Neural cell (in vitro differentiated cells): ENCODE results near the gene NDOR1. TPM values are rescaled to one million over a fixed set of nuclear protein-coding genes. Genes with fewer than 3 reads are reported as not detected.

ENCODE experiments used
- H2AFZ ChIP-seq: fragments of 200-600, 300-800 bp; sonication (generic), shearing (Covaris generic); 2 replicates; pipeline ENCODE4 v1.6.0; 2014; ENCODE audit warnings: low read depth, mild to moderate bottlenecking, antibody characterized with exemption, low read length, moderate library complexity
- H3F3A ChIP-seq: fragments of 200-600 bp; shearing (Covaris generic); 2 replicates; pipeline ENCODE4 v1.6.1; 2016; ENCODE audit warnings: mild to moderate bottlenecking, moderate library complexity, mixed read lengths, antibody characterized with exemption, low read length; ENCODE audit not compliant: insufficient read depth, poor library complexity, severe bottlenecking
- H3K27ac ChIP-seq: fragments of 200-600, 300-800 bp; sonication (generic), shearing (Covaris generic); 2 replicates; pipeline ENCODE4 v1.5.1; 2014; ENCODE audit warnings: mild to moderate bottlenecking, low read length, moderate library complexity
- H3K27me3 ChIP-seq: fragments of 300-800, 200-600 bp; sonication (generic), shearing (Covaris generic); 2 replicates; pipeline ENCODE4 v1.6.0; 2014; ENCODE audit warnings: mild to moderate bottlenecking, low read depth, low read length, moderate library complexity; ENCODE audit not compliant: insufficient read depth
- H3K36me3 ChIP-seq: fragments of 300-800, 200-600 bp; sonication (generic), shearing (Covaris generic); 2 replicates; pipeline ENCODE4 v1.5.1; 2014; ENCODE audit warnings: mild to moderate bottlenecking, antibody characterized with exemption, low read length, moderate library complexity; ENCODE audit not compliant: insufficient read depth
- H3K4me2 ChIP-seq: fragments of 300-800, 200-600 bp; sonication (generic), shearing (Covaris generic); 2 replicates; pipeline ENCODE4 v1.6.0; 2014; ENCODE audit warnings: mild to moderate bottlenecking, low read length
- H3K4me3 ChIP-seq: fragments of 300-800, 200-600 bp; sonication (generic), shearing (Covaris generic); 2 replicates; pipeline ENCODE4 v1.5.1; 2014; ENCODE audit warnings: mild to moderate bottlenecking, low read length, moderate library complexity
- H3K79me2 ChIP-seq: fragments of 200-600 bp; shearing (Covaris generic); replicated peaks from 2 replicates; pipeline ENCODE4 v1.6.0; 2014; ENCODE audit warnings: mild to moderate bottlenecking, low read length, moderate library complexity; ENCODE audit not compliant: insufficient read depth
- H3K9ac ChIP-seq: fragments of 300-800, 200-600 bp; sonication (generic), shearing (Covaris generic); 2 replicates; pipeline ENCODE4 v1.6.1; 2016; ENCODE audit warnings: mild to moderate bottlenecking, low read length, mixed read lengths
- H3K9me2 ChIP-seq: fragments of 200-600 bp; shearing (Covaris generic); 2 replicates; pipeline ENCODE4 v1.6.1; 2016; ENCODE audit warnings: mild to moderate bottlenecking, low read length, mixed read lengths; ENCODE audit not compliant: insufficient read depth
- H3K9me3 ChIP-seq: fragments of 200-600, 300-800 bp; sonication (generic), shearing (Covaris generic); 2 replicates; pipeline ENCODE4 v1.6.1; 2016; ENCODE audit warnings: mild to moderate bottlenecking, mixed run types, low read length, moderate library complexity, mixed read lengths
- H4K20me1 ChIP-seq: fragments of 200-600 bp; shearing (Covaris generic); 2 replicates; pipeline ENCODE4 v1.6.1; 2016; ENCODE audit warnings: mild to moderate bottlenecking, mixed run types; ENCODE audit not compliant: insufficient read depth
- CTCF ChIP-seq: fragments of 450-650 bp; IDR thresholded peaks from 2 replicates; pipeline ENCODE4 v1.5.1; 2014; ENCODE audit warnings: antibody characterized with exemption, mild to moderate bottlenecking, moderate library complexity; ENCODE audit not compliant: poor library complexity, severe bottlenecking
- EP300 ChIP-seq: fragments of 450-650 bp; conservative IDR thresholded peaks from 2 replicates; pipeline ENCODE4 v1.6.1; 2014; ENCODE audit warnings: antibody characterized with exemption, mild to moderate bottlenecking, moderate library complexity; ENCODE audit not compliant: poor library complexity, severe bottlenecking
- EZH2 ChIP-seq: fragments of 200-600, 300-800 bp; shearing (Covaris generic), sonication (generic); IDR thresholded peaks from 2 replicates; pipeline ENCODE4 v1.6.1; 2014; ENCODE audit warnings: antibody characterized with exemption, low read length, borderline replicate concordance, mild to moderate bottlenecking; ENCODE audit not compliant: insufficient read depth, poor library complexity, severe bottlenecking
- MXI1 ChIP-seq: fragments of 450-650 bp; conservative IDR thresholded peaks from 2 replicates; pipeline ENCODE4 v1.6.1; 2014; ENCODE audit warnings: antibody characterized with exemption, mild to moderate bottlenecking; ENCODE audit not compliant: poor library complexity, severe bottlenecking
- POLR2AphosphoS5 ChIP-seq: IDR thresholded peaks from 2 replicates; pipeline ENCODE4 v1.6.1; 2012
- RAD21 ChIP-seq: fragments of 450-650 bp; conservative IDR thresholded peaks from 2 replicates; pipeline ENCODE4 v1.6.1; 2014; ENCODE audit warnings: antibody characterized with exemption, mild to moderate bottlenecking, moderate library complexity
- REST ChIP-seq: IDR thresholded peaks from 2 replicates; pipeline ENCODE4 v1.6.1; 2012; ENCODE audit warnings: borderline replicate concordance
- SMC3 ChIP-seq: fragments of 450-650 bp; conservative IDR thresholded peaks from 2 replicates; pipeline ENCODE4 v1.6.1; 2014; ENCODE audit warnings: antibody characterized with exemption, mild to moderate bottlenecking, moderate library complexity; ENCODE audit not compliant: poor library complexity
- TAF1 ChIP-seq: IDR thresholded peaks from 2 replicates; pipeline ENCODE4 v1.6.1; 2012; ENCODE audit warnings: low read depth
- polyA plus RNA-seq: library from polyadenylated mRNA; depleted of rRNA; stranded (reverse); fragments of >200 nt; gene quantifications from 2 replicates; pipeline ENCODE4 v1.2.3, GENCODE V29; 2014

Gene NDOR1
- polyA plus RNA-seq, 1 donor from 2014 or later, result 18.2 TPM

- Histone ChIP-seq H4K20me1 (no peaks in the 10 kb centered on the region), H3K9ac (no peak overlapping the region), H3K9me2 (no peaks in the 10 kb centered on the region), H3K4me2 (no peak overlapping the region), H3K36me3 (no peaks in the 10 kb centered on the region), H3K27ac (no peak overlapping the region), H3F3A (no peaks in the 10 kb centered on the region), H3K79me2 (no peaks in the 10 kb centered on the region), H3K4me3 (no peak overlapping the region), H3K9me3 (no peaks in the 10 kb centered on the region), H3K27me3 (no peaks in the 10 kb centered on the region), H2AFZ (no peak overlapping the region)
- TF ChIP-seq CTCF, result no peak
- TF ChIP-seq REST, result no peak
- TF ChIP-seq RAD21, result no peak
- no peak for TF ChIP-seq MXI1
- no peak for TF ChIP-seq SMC3
- no peak for TF ChIP-seq TAF1
- TF ChIP-seq POLR2AphosphoS5, result no peak
- no peak for TF ChIP-seq EP300
Observed at GRCh38 chr9:137194388-137194787, 11.1 kb upstream of the NDOR1 start.

- no peak overlapping the region for H2AFZ ChIP-seq
- no peak overlapping the region for H3K27ac ChIP-seq
- no peaks in the 10 kb centered on the region for H3K9me3 ChIP-seq
- H4K20me1 ChIP-seq, result no peaks in the 10 kb centered on the region
- H3K79me2 ChIP-seq, result no peaks in the 10 kb centered on the region
- no peak for TF ChIP-seq TAF1
- no peak for TF ChIP-seq RAD21
- no peak for TF ChIP-seq MXI1
- no peak for TF ChIP-seq CTCF
- TF ChIP-seq EP300, result no peak
- no peak for TF ChIP-seq SMC3
- no peak for TF ChIP-seq REST
- no peak for TF ChIP-seq EZH2
- no peak for TF ChIP-seq POLR2AphosphoS5
- no peak overlapping the region for H3K4me2 ChIP-seq
- no peaks in the 10 kb centered on the region for H3F3A ChIP-seq
- H3K9me2 ChIP-seq, result no peaks in the 10 kb centered on the region
- no peaks in the 10 kb centered on the region for H3K36me3 ChIP-seq
- no peak overlapping the region for H3K4me3 ChIP-seq
- H3K27me3 ChIP-seq, result no peaks in the 10 kb centered on the region
- no peak overlapping the region for H3K9ac ChIP-seq
Observed at GRCh38 chr9:137194909-137195308, 10.6 kb upstream of the NDOR1 start.
